Astrocyte of the spinal cord (primary cell): Measurements from ENCODE around the gene DUSP12.

Experiments used
- DNase-seq: peaks from one replicate; pipeline ENCODE4 v3.0.0; 2011; ENCODE audit warnings: low read depth, low spot score
- H3K4me3 ChIP-seq: 2 replicates; pipeline ENCODE4 v1.5.1; 2011; ENCODE audit warnings: low read depth, mild to moderate bottlenecking, low read length, moderate library complexity
- in situ Hi-C: cut with HindIII; loops from 2 replicates; pipeline ENCODE4 v1.10.0; 2017; ENCODE audit warnings: low sequenced_read_pairs
- TF ChIP-seq, protein P1 (sequence below): IDR thresholded peaks from 2 replicates; pipeline ENCODE4 v1.5.1; 2012; ENCODE audit warnings: low read depth, mild to moderate bottlenecking, low read length, inconsistent platforms

DUSP12 gene

DNA sequence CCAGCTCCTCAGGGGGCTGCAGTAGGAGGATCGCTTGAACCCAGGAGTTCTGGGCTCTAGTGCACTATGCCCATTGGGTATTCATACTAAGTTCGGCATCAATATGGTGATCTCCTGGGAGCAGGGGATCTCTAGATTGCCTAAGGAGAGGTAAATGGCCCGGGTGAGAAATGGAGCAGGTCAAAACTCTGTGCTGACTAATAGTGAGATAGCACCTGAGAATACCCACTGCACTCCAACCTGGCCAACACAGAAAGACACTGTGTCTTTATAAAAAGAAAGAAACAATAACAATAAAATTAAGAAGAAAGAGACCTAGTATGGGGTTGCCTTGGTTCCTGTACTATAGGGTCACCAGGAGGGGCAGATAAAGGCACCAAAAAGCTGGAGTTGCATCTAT is 13.7 kb upstream of the DUSP12 start:
- no peak for DNase-seq
- in situ Hi-C loops: loop anchor here (25.0 kb wide), 1 partner anchor 99 kb away; the partner anchor contains the start of gene FCGR3B
- TF ChIP-seq, protein P1, sequence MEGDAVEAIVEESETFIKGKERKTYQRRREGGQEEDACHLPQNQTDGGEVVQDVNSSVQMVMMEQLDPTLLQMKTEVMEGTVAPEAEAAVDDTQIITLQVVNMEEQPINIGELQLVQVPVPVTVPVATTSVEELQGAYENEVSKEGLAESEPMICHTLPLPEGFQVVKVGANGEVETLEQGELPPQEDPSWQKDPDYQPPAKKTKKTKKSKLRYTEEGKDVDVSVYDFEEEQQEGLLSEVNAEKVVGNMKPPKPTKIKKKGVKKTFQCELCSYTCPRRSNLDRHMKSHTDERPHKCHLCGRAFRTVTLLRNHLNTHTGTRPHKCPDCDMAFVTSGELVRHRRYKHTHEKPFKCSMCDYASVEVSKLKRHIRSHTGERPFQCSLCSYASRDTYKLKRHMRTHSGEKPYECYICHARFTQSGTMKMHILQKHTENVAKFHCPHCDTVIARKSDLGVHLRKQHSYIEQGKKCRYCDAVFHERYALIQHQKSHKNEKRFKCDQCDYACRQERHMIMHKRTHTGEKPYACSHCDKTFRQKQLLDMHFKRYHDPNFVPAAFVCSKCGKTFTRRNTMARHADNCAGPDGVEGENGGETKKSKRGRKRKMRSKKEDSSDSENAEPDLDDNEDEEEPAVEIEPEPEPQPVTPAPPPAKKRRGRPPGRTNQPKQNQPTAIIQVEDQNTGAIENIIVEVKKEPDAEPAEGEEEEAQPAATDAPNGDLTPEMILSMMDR: no peak
- H3K4me3 ChIP-seq: no peak overlapping the region

DNA sequence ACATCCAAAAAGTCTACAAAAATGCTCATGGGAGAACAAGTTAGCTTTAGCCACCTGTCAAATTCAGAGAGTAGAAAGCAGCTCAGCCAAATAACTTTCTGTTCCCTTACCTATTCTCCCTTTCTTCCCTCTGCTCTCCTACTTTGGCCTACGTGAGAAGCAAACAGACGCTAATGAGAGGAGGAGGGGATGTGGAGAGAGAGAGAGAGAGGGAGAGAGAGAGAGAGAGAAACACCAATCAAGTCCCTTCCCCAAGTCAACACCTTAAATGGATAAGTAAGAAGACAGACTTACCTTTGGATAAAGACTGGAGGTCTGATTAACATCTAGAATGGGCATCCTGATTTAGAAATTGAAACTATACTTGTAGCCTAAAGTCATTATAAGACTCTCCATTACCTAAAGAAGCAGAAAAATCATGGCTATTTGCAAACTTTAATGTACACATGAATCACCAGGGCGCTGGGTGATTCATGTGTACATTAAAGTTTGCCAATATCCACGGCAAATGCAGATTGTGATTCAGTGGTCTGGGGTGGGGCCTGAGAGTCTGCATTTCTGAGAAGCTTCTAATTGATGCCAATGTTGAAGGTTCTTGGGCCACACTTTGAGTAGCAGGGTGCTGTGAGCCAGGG is 13.1 kb upstream of the DUSP12 start:
- in situ Hi-C loops: loop anchor here (25.0 kb wide), 1 partner anchor 99 kb away; the partner anchor contains the start of gene FCGR3B
- TF ChIP-seq, protein P1: no peak
- peak; percentile 51 for DNase-seq
- H3K4me3 ChIP-seq: no peak overlapping the region

DNA sequence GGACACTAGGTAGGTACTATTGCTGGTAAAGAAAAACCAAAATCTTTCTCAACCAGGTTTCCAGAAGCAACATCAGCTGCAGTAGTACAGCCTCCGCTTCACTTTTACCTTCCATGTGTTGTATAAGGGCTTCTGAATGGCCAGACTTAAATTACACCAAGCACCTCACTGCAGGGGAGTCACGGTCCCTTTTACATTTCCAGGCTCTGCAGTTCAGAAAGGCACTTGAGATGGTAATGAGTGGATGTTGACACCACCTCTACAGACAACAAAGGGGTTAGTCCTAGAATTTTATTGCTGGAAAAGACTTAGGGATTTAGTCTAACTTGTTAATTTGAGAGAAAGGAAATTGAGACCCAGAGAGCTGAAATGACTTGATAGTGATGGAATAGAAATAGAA is 12.0 kb upstream of the DUSP12 start:
- DNase-seq: no peak

DNA sequence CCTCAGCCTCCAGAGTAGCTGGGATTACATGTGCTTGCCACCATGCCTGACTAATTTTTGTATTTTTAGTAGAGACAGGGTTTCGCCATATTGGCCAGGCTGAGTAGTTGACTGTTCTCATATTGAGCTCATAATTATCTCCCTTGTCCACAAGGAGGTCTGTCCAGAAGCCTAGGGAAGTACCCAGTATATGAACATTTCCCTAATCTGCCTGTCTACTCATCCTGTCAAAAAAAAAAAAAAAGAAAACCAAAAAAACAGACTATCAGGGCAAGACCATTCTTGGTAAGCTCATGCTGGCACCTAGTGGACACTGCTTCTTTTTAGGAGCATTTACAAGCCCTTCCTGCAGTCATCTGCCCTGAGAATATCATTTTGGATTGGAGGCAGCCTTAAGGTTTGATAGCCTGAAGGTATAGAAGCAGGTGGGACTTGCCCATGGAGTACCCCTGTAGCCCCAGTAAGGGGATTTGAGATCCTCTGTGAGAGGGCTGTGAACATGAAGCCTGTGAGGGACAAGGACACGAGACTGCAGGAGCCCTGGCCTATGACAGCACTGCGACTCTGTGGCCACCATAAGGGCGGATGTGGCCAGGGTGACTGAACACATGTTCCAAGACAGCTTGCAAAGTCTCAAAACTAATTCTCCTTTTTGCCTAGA is 10.8 kb upstream of the DUSP12 start:
- no peak overlapping the region for H3K4me3 ChIP-seq
- TF ChIP-seq, protein P1: peak; percentile 58
- DNase-seq: peak; percentile 68
- in situ Hi-C loops: loop anchor here (25.0 kb wide), 1 partner anchor 101 kb away; the partner anchor contains the start of gene FCGR3B

More for the DNA sequence above, 12.0 kb upstream of the DUSP12 start:
- TF ChIP-seq, protein P1: no peak
- in situ Hi-C loops: loop anchor here (25.0 kb wide), 1 partner anchor 100 kb away; the partner anchor contains the start of gene FCGR3B
- H3K4me3 ChIP-seq: no peak overlapping the region

DNA sequence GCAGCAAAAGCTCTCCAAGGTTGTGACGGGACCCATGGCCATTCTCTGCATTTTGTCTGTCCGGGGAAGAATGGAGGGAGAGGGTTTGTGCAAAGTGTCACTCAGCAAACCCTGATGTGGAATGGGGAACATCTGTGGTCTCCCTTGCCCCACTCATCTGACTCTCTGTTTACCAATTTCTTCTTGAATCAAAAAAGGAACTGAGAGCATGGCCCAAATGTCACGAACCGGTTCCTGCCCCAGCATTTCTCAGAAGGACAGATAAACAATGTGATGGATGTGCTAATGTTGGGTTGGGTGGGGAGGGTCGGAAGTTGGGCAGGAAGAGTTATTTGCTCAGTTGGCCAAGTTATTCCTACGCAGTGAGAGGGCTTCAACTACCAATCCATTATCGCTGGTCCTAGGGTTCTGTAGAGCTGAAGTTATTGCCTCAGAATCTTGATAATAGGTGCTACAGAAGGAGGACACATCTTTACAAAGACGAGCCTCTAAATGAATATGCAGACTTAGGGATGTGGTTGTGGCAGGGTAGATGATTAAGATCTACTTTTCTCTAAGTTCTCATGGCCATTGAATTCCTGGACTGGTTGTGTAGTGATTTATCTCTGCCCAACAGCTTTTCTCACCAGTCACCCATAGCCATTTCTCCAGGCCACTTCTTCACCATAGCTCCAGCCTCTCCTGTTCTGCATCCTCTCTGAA is 9.6 kb upstream of the DUSP12 start:
- in situ Hi-C loops: loop anchor here (25.0 kb wide), 1 partner anchor 103 kb away; the partner anchor contains the start of gene FCGR3B
- DNase-seq: no peak
- TF ChIP-seq, protein P1: no peak
- H3K4me3 ChIP-seq: no peak overlapping the region

DNA sequence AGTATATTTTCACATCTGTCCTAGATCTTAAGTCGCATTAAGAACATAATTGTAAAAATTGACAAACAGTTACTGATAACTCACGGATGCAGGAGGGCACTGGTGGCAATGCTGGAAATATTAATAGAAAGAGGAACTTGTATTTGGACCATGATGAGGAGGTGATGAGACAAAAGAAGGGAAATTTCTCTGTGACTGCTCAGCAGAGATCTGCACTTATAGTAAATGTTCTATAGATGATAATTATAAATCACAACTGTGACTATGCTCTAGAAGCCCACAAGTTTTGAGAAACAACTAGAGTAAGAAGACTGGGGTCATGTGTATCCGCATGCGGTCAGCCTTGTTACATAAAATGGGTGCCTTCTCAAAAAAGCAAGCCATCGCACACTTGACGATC is 8.7 kb upstream of the DUSP12 start:
- TF ChIP-seq, protein P1: no peak
- in situ Hi-C loops: loop anchor here (25.0 kb wide), 1 partner anchor 104 kb away; the partner anchor contains the start of gene FCGR3B
- DNase-seq: no peak
- no peak overlapping the region for H3K4me3 ChIP-seq
